IPS-NIHi11 (cell line): ENCODE results near the gene EFNA2.
"Not testable (repeated sequence)": the region's sequence is repeated elsewhere in the genome, so short reads cannot be mapped to it uniquely, and the experiment has no call there.

Experiments used
- DNase-seq: peaks from one replicate; pipeline ENCODE4 v3.0.0; 2012; ENCODE audit warnings: mixed read lengths, low spot score

The EFNA2 gene

GRCh38 chr19:1298235-1298634 is 12.6 kb downstream of the EFNA2 start:
- DNase-seq = no peak

GRCh38 chr19:1299801-1300200 is 14.1 kb downstream of the EFNA2 start:
- no peak for DNase-seq

GRCh38 chr19:1300744-1301490 is 15.2 kb downstream of the EFNA2 start:
- no peak for DNase-seq

- no peak for DNase-seq
Observed at GRCh38 chr19:1302533-1303239, 17.0 kb downstream of the EFNA2 start.

- DNase-seq = no peak
Observed at GRCh38 chr19:1304197-1304924, 18.7 kb downstream of the EFNA2 start.

- not testable (repeated sequence) for DNase-seq
Observed at GRCh38 chr19:1305354-1305753, 19.7 kb downstream of the EFNA2 start.

- DNase-seq = no peak
Observed at GRCh38 chr19:1307320-1307719, 21.6 kb downstream of the EFNA2 start.

GRCh38 chr19:1307755-1308303 is 22.2 kb downstream of the EFNA2 start:
- no peak for DNase-seq

GRCh38 chr19:1308718-1309117 is 23.0 kb downstream of the EFNA2 start:
- no peak for DNase-seq

GRCh38 chr19:1309977-1310852 is 24.5 kb downstream of the EFNA2 start:
- DNase-seq = no peak

- no peak for DNase-seq
Observed at GRCh38 chr19:1310853-1311180, 25.1 kb downstream of the EFNA2 start.

GRCh38 chr19:1311543-1312091 is 25.9 kb downstream of the EFNA2 start:
- no peak for DNase-seq

- DNase-seq = peak; percentile 77
Observed at GRCh38 chr19:1312767-1313694, 27.4 kb downstream of the EFNA2 start.

GRCh38 chr19:1313695-1314613 is 28.3 kb downstream of the EFNA2 start:
- no peak for DNase-seq

- peak; percentile 92 for DNase-seq
Observed at GRCh38 chr19:1315470-1316166, 29.9 kb downstream of the EFNA2 start.

- no peak for DNase-seq
Observed at GRCh38 chr19:1316466-1316865, 30.8 kb downstream of the EFNA2 start.

GRCh38 chr19:1317274-1318003 is 31.8 kb downstream of the EFNA2 start:
- DNase-seq = no peak
